ENCODE results near the gene TMEM255A.

- TF ChIP-seq CTCF (IDR thresholded peaks at IDR 0.05) (no peak), POLR2A (IDR thresholded peaks at IDR 0.05) (no peak)
These were observed 8.8 kb downstream of the TMEM255A start for GRCh38 chrX:120302434-120302833.
